Measurements from ENCODE around the gene TFPI. TPM values are rescaled to one million over a fixed set of nuclear protein-coding genes. Genes with fewer than 3 reads are reported as not detected.

Gene TFPI
- total RNA-seq: under 1 TPM; 0.05 to 0.19 TPM

DNA sequence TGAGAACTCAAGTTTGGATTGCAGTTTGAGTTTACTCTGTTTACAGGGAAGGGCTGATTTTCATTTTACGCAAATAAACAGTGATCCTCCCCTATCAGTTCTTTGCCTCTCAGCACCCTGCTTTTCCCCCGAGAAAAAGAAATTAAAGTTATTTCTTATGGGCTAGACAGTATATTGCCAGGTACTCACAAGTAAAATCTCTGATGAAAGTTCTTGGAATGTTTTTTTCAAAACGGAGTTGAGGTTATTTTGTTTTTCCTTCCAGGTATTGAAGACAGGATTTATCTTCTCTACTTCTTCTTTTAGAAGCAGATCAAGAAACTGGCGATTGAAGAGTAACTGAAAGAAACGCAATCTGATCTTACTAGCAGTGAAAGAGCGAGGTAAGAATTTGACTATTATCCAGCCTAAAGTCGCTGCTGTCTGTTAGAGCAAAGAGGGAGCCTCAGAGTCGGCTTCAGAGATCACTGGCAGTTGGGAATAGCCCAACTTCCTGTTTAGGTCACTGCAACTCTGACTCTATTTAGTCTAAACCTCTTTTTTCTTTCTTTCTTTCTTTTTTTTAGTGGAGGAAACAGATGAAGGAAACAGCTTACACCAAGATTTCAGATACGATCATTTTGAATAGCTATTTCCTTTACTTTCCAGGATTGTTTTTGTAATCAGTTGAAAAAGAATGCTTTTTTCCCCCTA, at the start of gene TFPI:
TSS of gene TFPI (minus strand) at position 425 of the 693 bp plus-strand sequence. CDS start 50,667 bp downstream, outside the sequence.
- Mint-ChIP-seq H3K9me3 (peaks cover 0 to 2% of the 10 kb centered on the region in 2 donors), H3K4me1 (ENCODE audit: low read depth) (peaks cover 15% of the 10 kb centered on the region), H3K27ac (no peak within 1 kb of the TSS), H3K27me3 (ENCODE audit: low read depth) (peaks cover 23% of the 10 kb centered on the region), H3K36me3 (ENCODE audit: insufficient read depth in 2 of 2) (peaks cover 0 to 2% of the 10 kb centered on the region in 2 donors), H3K4me3 (peak within 1 kb of the TSS; percentile 33 to 48)
- ATAC-seq (replicated peaks in 1 of 2): no peak
- DNase-seq: no peak

GRCh38 chr2:187594801-187595200, 40.6 kb upstream of the TFPI start:
- H3K27me3 Mint-ChIP-seq (ENCODE audit: low read depth): no peaks in the 10 kb centered on the region
- no peak overlapping the region for H3K27ac Mint-ChIP-seq
- no peaks in the 10 kb centered on the region for H3K4me1 Mint-ChIP-seq (ENCODE audit: low read depth)
- no peak for ATAC-seq (replicated peaks in 1 of 2)
- H3K4me3 Mint-ChIP-seq: no peak overlapping the region
- DNase-seq: no peak
- H3K9me3 Mint-ChIP-seq: no peaks in the 10 kb centered on the region
- peaks cover 0 to 2% of the 10 kb centered on the region in 2 donors for H3K36me3 Mint-ChIP-seq (ENCODE audit: insufficient read depth in 2 of 2)

GRCh38 chr2:187593697-187594096, 39.5 kb upstream of the TFPI start:
- H3K4me1 Mint-ChIP-seq (ENCODE audit: low read depth): no peaks in the 10 kb centered on the region
- H3K9me3 Mint-ChIP-seq: no peaks in the 10 kb centered on the region
- H3K27me3 Mint-ChIP-seq (ENCODE audit: low read depth): peaks cover 7% of the 10 kb centered on the region
- DNase-seq: no peak
- peaks cover 0 to 2% of the 10 kb centered on the region in 2 donors for H3K36me3 Mint-ChIP-seq (ENCODE audit: insufficient read depth in 2 of 2)
- no peak for ATAC-seq (replicated peaks in 1 of 2)
- H3K4me3 Mint-ChIP-seq: no peak overlapping the region
- H3K27ac Mint-ChIP-seq: no peak overlapping the region

DNA sequence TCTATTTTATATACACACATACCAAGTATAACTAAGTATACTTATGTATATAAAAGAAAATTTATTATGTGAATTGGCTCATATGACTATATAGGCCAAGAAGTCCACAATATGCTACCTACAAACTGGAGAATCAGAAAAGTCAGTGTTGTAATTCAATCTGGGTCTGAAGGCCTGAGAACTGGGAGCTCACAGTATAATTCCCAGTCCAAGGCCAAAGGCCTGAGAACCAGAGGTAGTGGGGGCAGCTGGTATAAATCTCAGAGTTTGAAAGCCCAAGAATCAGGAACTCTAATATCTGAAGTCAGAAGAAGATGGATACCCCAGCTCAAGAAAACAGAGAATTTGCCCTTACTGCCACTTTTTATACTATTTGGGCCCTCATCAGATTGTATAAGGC, 38.9 kb upstream of the TFPI start:
- no peak overlapping the region for H3K4me3 Mint-ChIP-seq
- no peaks in the 10 kb centered on the region for H3K4me1 Mint-ChIP-seq (ENCODE audit: low read depth)
- no peak overlapping the region for H3K27ac Mint-ChIP-seq
- DNase-seq (no peak), ATAC-seq (replicated peaks in 1 of 2) (no peak)
- H3K27me3 Mint-ChIP-seq (ENCODE audit: low read depth): peaks cover 7% of the 10 kb centered on the region
- H3K36me3 Mint-ChIP-seq (ENCODE audit: insufficient read depth in 2 of 2): peaks cover 0 to 2% of the 10 kb centered on the region in 2 donors
- H3K9me3 Mint-ChIP-seq: no peaks in the 10 kb centered on the region

DNA sequence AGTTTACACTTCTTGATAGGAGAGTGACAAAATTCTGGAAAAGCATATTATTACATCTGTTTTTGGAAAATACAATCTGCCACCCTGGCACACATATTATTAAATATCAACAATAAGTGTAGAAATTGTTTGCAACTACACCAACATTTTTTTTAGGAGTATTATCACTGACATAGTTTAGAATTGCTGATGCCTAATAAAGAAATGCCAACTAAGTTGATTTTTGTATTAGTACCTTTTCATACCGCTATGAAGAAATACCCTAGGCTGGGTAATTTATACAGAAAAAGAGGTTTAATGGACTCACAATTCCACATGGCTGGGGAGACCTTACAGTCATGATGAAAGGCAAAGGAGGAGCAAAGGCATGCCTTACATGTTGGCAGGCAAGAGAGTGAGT, 35.9 kb upstream of the TFPI start:
- no peak overlapping the region for H3K27ac Mint-ChIP-seq
- ATAC-seq (replicated peaks in 1 of 2) (no peak), DNase-seq (no peak)
- peaks cover 2 to 5% of the 10 kb centered on the region in 2 donors for H3K36me3 Mint-ChIP-seq (ENCODE audit: insufficient read depth in 2 of 2)
- peaks cover 23% of the 10 kb centered on the region for H3K4me1 Mint-ChIP-seq (ENCODE audit: low read depth)
- H3K9me3 Mint-ChIP-seq: peaks cover 2 to 3% of the 10 kb centered on the region in 2 donors
- H3K27me3 Mint-ChIP-seq (ENCODE audit: low read depth): peaks cover 7% of the 10 kb centered on the region
- no peak overlapping the region for H3K4me3 Mint-ChIP-seq

GRCh38 chr2:187586011-187586641, 31.9 kb upstream of the TFPI start:
- ATAC-seq (replicated peaks in 1 of 2): peak; percentile 96 to 98
- Mint-ChIP-seq H3K4me3 (peak overlapping the region; percentile 51 to 63), H3K9me3 (peaks cover 2 to 6% of the 10 kb centered on the region in 2 donors), H3K27ac (peak overlapping the region; percentile 83), H3K27me3 (ENCODE audit: low read depth) (peaks cover 7% of the 10 kb centered on the region), H3K36me3 (ENCODE audit: insufficient read depth in 2 of 2) (peaks cover 2 to 9% of the 10 kb centered on the region in 2 donors), H3K4me1 (ENCODE audit: low read depth) (peaks cover 38% of the 10 kb centered on the region)
- DNase-seq: peak; percentile 8 to 21

DNA sequence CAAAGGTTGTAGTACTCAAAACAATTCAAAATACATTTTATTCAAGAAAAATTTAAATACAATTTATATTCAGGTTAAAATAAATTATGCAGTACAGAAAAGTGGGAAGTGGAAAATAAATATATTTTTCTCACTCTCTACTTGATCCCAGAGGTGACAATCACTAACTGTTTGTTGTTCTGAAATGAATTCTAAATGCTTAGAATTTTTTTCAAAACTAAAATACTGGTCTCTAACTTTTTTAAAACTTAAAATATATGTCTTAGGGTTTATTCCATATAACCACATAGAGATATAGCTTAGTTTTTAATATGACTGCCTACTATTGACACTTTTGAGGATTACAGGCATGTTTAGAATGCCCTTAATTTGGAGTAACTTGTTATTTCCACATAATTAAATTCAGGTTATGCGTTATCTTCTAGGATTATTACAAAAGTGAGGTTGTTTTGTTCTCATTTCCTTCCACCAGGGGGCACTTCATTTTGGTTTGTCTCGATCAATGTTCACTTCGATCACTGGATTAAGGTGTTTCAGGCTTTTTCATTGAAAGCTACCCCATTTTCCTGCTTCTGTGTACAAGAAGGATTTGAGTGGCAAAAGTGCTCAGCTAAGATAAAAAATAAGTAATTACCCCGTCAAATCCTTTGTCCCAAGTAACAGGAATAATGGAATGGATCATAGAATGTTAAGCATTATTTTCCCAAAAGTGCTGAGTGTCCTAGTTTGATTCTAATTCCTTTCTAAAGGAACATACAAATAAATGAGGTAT, 27.1 kb upstream of the TFPI start:
- DNase-seq (peak; percentile 17 to 33), ATAC-seq (replicated peaks in 1 of 2) (no peak)
- no peaks in the 10 kb centered on the region for H3K27me3 Mint-ChIP-seq (ENCODE audit: low read depth)
- H3K27ac Mint-ChIP-seq: no peak overlapping the region
- H3K4me1 Mint-ChIP-seq (ENCODE audit: low read depth): peaks cover 23% of the 10 kb centered on the region
- H3K36me3 Mint-ChIP-seq (ENCODE audit: insufficient read depth in 2 of 2): peaks cover 0 to 4% of the 10 kb centered on the region in 2 donors
- H3K4me3 Mint-ChIP-seq: no peak overlapping the region
- H3K9me3 Mint-ChIP-seq: peaks cover 0 to 3% of the 10 kb centered on the region in 2 donors

- H3K27me3 Mint-ChIP-seq (ENCODE audit: low read depth): no peaks in the 10 kb centered on the region
- DNase-seq (no peak), ATAC-seq (replicated peaks in 1 of 2) (no peak)
- peaks cover 0 to 4% of the 10 kb centered on the region in 2 donors for H3K36me3 Mint-ChIP-seq (ENCODE audit: insufficient read depth in 2 of 2)
- H3K9me3 Mint-ChIP-seq: peaks cover 0 to 3% of the 10 kb centered on the region in 2 donors
- no peak overlapping the region for H3K27ac Mint-ChIP-seq
- H3K4me3 Mint-ChIP-seq: no peak overlapping the region
- H3K4me1 Mint-ChIP-seq (ENCODE audit: low read depth): peaks cover 16% of the 10 kb centered on the region
Measured at GRCh38 chr2:187580462-187581124, 26.4 kb upstream of the TFPI start.

DNA sequence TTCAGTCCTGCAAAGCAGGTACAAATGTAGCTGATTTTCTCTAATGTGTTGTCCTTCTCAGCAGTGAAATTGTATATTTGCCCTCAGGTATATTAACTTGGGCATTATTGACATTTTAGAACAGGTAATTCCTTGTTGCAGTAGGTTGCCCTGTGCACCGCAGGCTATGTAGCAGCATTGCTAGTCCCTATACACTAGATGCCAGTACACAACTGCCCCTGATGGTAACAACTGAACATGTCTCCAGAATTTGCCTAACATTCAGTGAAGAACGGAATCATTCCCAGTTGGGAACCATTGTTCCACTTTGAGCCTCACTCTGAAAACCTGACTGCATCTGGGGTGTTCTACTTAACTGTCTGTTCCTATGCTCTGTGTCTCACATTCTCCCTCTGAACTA, 23.1 kb upstream of the TFPI start:
- no peak overlapping the region for H3K27ac Mint-ChIP-seq
- H3K4me1 Mint-ChIP-seq (ENCODE audit: low read depth): peaks cover 6% of the 10 kb centered on the region
- no peaks in the 10 kb centered on the region for H3K9me3 Mint-ChIP-seq
- H3K4me3 Mint-ChIP-seq: no peak overlapping the region
- H3K36me3 Mint-ChIP-seq (ENCODE audit: insufficient read depth in 2 of 2): peaks cover 0 to 1% of the 10 kb centered on the region in 2 donors
- ATAC-seq (replicated peaks in 1 of 2) (no peak), DNase-seq (no peak)
- H3K27me3 Mint-ChIP-seq (ENCODE audit: low read depth): no peaks in the 10 kb centered on the region

DNA sequence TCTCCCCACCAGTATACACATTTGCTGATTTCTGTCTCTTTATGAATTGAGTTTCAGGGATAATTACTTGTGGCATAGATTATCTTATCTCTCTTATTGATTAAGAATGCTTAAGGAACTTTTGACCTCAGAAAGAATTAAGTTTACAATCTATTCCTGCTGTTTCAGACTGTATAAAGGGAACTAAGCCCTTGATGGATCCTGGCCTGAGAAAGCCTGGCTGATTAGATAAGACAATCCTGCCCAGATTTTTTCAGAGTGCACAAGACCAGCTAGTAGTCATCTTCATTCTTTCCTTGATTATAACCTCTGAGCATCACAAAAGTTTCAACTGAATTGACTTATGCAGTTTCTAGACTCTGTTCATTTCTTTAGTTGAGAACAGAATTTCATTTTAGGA, 22.7 kb upstream of the TFPI start:
- ATAC-seq (replicated peaks in 1 of 2): no peak
- H3K36me3 Mint-ChIP-seq (ENCODE audit: insufficient read depth in 2 of 2): peaks cover 0 to 1% of the 10 kb centered on the region in 2 donors
- no peak for DNase-seq
- no peak overlapping the region for H3K4me3 Mint-ChIP-seq
- no peak overlapping the region for H3K27ac Mint-ChIP-seq
- peaks cover 0 to 2% of the 10 kb centered on the region in 2 donors for H3K9me3 Mint-ChIP-seq
- no peaks in the 10 kb centered on the region for H3K27me3 Mint-ChIP-seq (ENCODE audit: low read depth)
- H3K4me1 Mint-ChIP-seq (ENCODE audit: low read depth): peaks cover 6% of the 10 kb centered on the region

DNA sequence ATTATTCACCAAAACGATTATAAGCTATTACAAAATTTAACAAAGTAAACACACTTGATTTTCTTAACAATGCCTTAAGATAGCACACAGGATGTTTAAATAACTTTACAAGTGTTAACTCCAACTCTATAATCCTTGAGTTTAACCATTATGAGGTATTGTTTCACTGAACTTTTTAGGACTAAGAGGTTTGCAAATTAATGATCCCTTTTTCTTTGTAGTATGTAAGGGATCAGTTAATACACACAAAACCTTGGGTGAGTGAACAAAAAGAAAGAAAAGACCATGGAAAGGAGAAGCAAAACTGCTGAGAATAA, 21.5 kb upstream of the TFPI start:
- Mint-ChIP-seq H3K9me3 (peaks cover 0 to 2% of the 10 kb centered on the region in 2 donors), H3K27me3 (ENCODE audit: low read depth) (no peaks in the 10 kb centered on the region), H3K27ac (no peak overlapping the region), H3K4me1 (ENCODE audit: low read depth) (no peaks in the 10 kb centered on the region), H3K4me3 (no peak overlapping the region), H3K36me3 (ENCODE audit: insufficient read depth in 2 of 2) (peaks cover 0 to 1% of the 10 kb centered on the region in 2 donors)
- ATAC-seq (replicated peaks in 1 of 2): no peak
- no peak for DNase-seq

DNA sequence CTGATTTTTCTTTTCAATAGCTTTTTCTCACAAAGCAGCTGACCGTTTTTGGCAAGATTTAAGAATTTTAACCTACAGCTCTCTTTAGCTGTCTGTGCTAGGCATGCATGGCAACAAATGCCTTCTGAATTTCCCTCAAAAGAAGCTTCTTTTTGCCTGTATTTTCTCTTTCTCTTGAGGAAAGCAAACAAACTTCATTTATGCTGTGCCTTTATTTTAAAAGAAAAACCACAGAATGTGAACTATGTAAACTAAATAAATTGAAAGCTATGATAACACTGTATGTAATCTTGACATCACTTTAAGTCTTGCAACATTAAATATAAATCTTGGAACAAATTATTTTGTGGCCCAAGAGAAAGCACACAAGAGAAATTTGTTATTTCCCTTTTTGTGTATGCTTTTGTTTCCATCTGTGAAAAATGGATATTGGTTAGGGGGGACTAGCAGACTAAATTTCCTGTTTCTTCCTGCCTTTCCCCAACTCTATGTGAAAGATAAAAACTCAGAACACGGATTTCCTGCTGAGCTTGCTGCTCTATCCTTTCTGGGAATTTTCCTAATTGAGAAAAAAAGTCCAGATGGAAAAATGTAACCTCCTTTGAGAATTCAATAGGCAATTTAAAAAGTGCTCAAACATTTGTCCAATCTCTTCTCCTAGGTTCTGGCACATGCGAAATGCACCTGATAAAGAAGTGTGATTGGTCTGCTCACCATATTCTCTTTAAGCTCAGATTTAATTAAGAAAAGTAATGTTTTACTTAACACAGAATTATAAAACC, 20.9 kb upstream of the TFPI start:
- DNase-seq (no peak), ATAC-seq (replicated peaks in 1 of 2) (no peak)
- H3K9me3 Mint-ChIP-seq: peaks cover 0 to 2% of the 10 kb centered on the region in 2 donors
- peaks cover 0 to 1% of the 10 kb centered on the region in 2 donors for H3K36me3 Mint-ChIP-seq (ENCODE audit: insufficient read depth in 2 of 2)
- no peak overlapping the region for H3K4me3 Mint-ChIP-seq
- no peaks in the 10 kb centered on the region for H3K27me3 Mint-ChIP-seq (ENCODE audit: low read depth)
- H3K4me1 Mint-ChIP-seq (ENCODE audit: low read depth): no peaks in the 10 kb centered on the region
- H3K27ac Mint-ChIP-seq: no peak overlapping the region

All from activated T-cell treated with anti-CD3 and anti-CD28 coated beads, Interleukin-2, amount 50 U/mL, for 72 hours (primary cell).